Stromal cell of bone marrow (primary cell): ENCODE results near the gene IGF2BP3.
"Not testable (repeated sequence)": the region's sequence is repeated elsewhere in the genome, so short reads cannot be mapped to it uniquely, and the experiment has no call there.

Experiments used
- DNase-seq: peaks from one replicate; pipeline ENCODE4 v3.0.0-alpha.2; 2012; ENCODE audit warnings: low read depth

IGF2BP3 gene

GRCh38 chr7:23422384-23422783 is 47.9 kb downstream of the IGF2BP3 start:
- no peak for DNase-seq

GRCh38 chr7:23419845-23420244 is 50.4 kb downstream of the IGF2BP3 start:
- no peak for DNase-seq

GRCh38 chr7:23419160-23419559 is 51.1 kb downstream of the IGF2BP3 start:
- no peak for DNase-seq

GRCh38 chr7:23418046-23418445 is 52.2 kb downstream of the IGF2BP3 start:
- peak; percentile 25 for DNase-seq

- no peak for DNase-seq
These were observed 55.1 kb downstream of the IGF2BP3 start for GRCh38 chr7:23415198-23415597.

GRCh38 chr7:23410446-23411183 is 59.7 kb downstream of the IGF2BP3 start:
- no peak for DNase-seq

GRCh38 chr7:23406564-23406963 is 63.7 kb downstream of the IGF2BP3 start:
- DNase-seq = not testable (repeated sequence)

- DNase-seq = no peak
These were observed 65.1 kb downstream of the IGF2BP3 start for GRCh38 chr7:23405240-23405618.

- DNase-seq = no peak
These were observed 65.6 kb downstream of the IGF2BP3 start for GRCh38 chr7:23404546-23405239.

- DNase-seq = no peak
These were observed 66.3 kb downstream of the IGF2BP3 start for GRCh38 chr7:23403970-23404369.

GRCh38 chr7:23398090-23398489 is 72.2 kb downstream of the IGF2BP3 start:
- not testable (repeated sequence) for DNase-seq

GRCh38 chr7:23397241-23397640 is 73.0 kb downstream of the IGF2BP3 start:
- no peak for DNase-seq

- DNase-seq = peak; percentile 55
These were observed 73.9 kb downstream of the IGF2BP3 start for GRCh38 chr7:23396222-23397015.

- DNase-seq = no peak
These were observed 75.7 kb downstream of the IGF2BP3 start for GRCh38 chr7:23394488-23395171.

GRCh38 chr7:23393636-23394035 is 76.7 kb downstream of the IGF2BP3 start:
- DNase-seq = no peak

GRCh38 chr7:23389701-23390100 is 80.6 kb downstream of the IGF2BP3 start:
- no peak for DNase-seq

- DNase-seq = no peak
These were observed 82.7 kb downstream of the IGF2BP3 start for GRCh38 chr7:23387583-23387982.

GRCh38 chr7:23385140-23385539 is 85.2 kb downstream of the IGF2BP3 start:
- no peak for DNase-seq

- no peak for DNase-seq
These were observed 87.1 kb downstream of the IGF2BP3 start for GRCh38 chr7:23383225-23383624.

- DNase-seq = no peak
These were observed 89.3 kb downstream of the IGF2BP3 start for GRCh38 chr7:23380961-23381360.

GRCh38 chr7:23380556-23380955 is 89.7 kb downstream of the IGF2BP3 start:
- no peak for DNase-seq

- no peak for DNase-seq
These were observed 91.3 kb downstream of the IGF2BP3 start for GRCh38 chr7:23378996-23379395.
